SK-N-MC (cell line): ENCODE data around the gene KRT3.

Source experiments
- EZH2 ChIP-seq: fragments of 200-600 bp; sonication (generic); IDR thresholded peaks from one replicate; pipeline ENCODE4 v1.6.1; 2017; ENCODE audit warnings: antibody characterized with exemption
- FOXP2 ChIP-seq: optimal IDR thresholded peaks from 2 replicates; pipeline ENCODE3; 2011; ENCODE audit warnings: mild to moderate bottlenecking, moderate library complexity; ENCODE audit not compliant: insufficient read depth; ENCODE audit errors: extremely low read length, control extremely low read depth
- POLR2AphosphoS5 ChIP-seq: IDR thresholded peaks from 2 replicates; pipeline ENCODE4 v1.6.1; 2012; ENCODE audit warnings: mild to moderate bottlenecking, low read depth, low read length, borderline replicate concordance

- TF ChIP-seq POLR2AphosphoS5: no peak
- no peak for TF ChIP-seq EZH2
- TF ChIP-seq FOXP2: no peak
These were observed 19.0 kb downstream of the KRT3 start, which contains the start of gene KRT76 for GRCh38 chr12:52776913-52777395.
